Spleen (tissue), 11 donors: ENCODE measurements around the gene CFB. TPM values are rescaled to one million over a fixed set of nuclear protein-coding genes. Genes with fewer than 3 reads are reported as not detected.

Experiments
- DNase-seq: peaks from one replicate; pipeline ENCODE4 v3.0.0-alpha.2; 2020
- H3K27ac ChIP-seq, 8 donors: fragments of 200-600 bp; sonication (generic) in 7 of 8; 1 replicate in 4 of 8; 2 replicates in 4 of 8; pipeline versions ENCODE4 v1.5.0 to v1.8.0; 2016 to 2021; ENCODE audit warnings: inconsistent platforms in 4 of 8, mild to moderate bottlenecking in 4 of 8, moderate library complexity in 1 of 8
- H3K27me3 ChIP-seq, 7 donors: fragments of 200-600 bp; sonication (generic) in 6 of 7; replicated peaks in 1 of 7; 1 replicate in 4 of 7; 2 replicates in 3 of 7; pipeline versions ENCODE4 v1.5.0 to v1.8.0; 2016 to 2021; ENCODE audit warnings: inconsistent platforms in 3 of 7, mild to moderate bottlenecking in 1 of 7
- H3K36me3 ChIP-seq, 6 donors: fragments of 200-600 bp; sonication (generic) in 5 of 6; 1 replicate in 4 of 6; 2 replicates in 2 of 6; pipeline versions ENCODE4 v1.5.0 to v1.8.0; 2016 to 2021; ENCODE audit warnings: inconsistent platforms in 2 of 6
- H3K4me1 ChIP-seq, 6 donors: fragments of 200-600 bp; sonication (generic) in 5 of 6; 1 replicate in 3 of 6; 2 replicates in 3 of 6; pipeline versions ENCODE4 v1.5.0 to v1.8.0; 2016 to 2021; ENCODE audit warnings: inconsistent platforms in 3 of 6
- H3K4me3 ChIP-seq, 8 donors: fragments of 200-600 bp; sonication (generic) in 7 of 8; 1 replicate in 4 of 8; 2 replicates in 4 of 8; pipeline versions ENCODE4 v1.5.0 to v1.8.0; 2016 to 2021; ENCODE audit warnings: inconsistent platforms in 4 of 8, mild to moderate bottlenecking in 4 of 8, moderate library complexity in 2 of 8
- H3K9me3 ChIP-seq, 8 donors: fragments of 200-600 bp; sonication (generic) in 7 of 8; 1 replicate in 4 of 8; 2 replicates in 4 of 8; pipeline versions ENCODE4 v1.5.0 to v1.8.0; 2016 to 2021; ENCODE audit warnings: inconsistent platforms in 4 of 8
- CTCF ChIP-seq, 11 experiments: fragments of 200-600 bp in 7 of 11; fragments of 450-650 bp in 4 of 11; sonication (generic) in 4 of 11; IDR thresholded peaks in 8 of 11; conservative IDR thresholded peaks in 3 of 11; 1 replicate in 7 of 11; 2 replicates in 4 of 11; pipeline versions ENCODE4 v1.4.0 to v1.8.0; 2016 to 2021; ENCODE audit warnings: antibody characterized with exemption in 11 of 11, inconsistent platforms in 4 of 11, mild to moderate bottlenecking in 1 of 11
- POLR2A ChIP-seq, 3 donors: fragments of 450-650 bp; IDR thresholded peaks; one replicate each; pipeline ENCODE4 v1.5.1; 2017; ENCODE audit warnings: antibody characterized with exemption in 3 of 3, mild to moderate bottlenecking in 1 of 3
- POLR2AphosphoS5 ChIP-seq, 3 donors: sonication (generic); formaldehyde crosslinking; IDR thresholded peaks; one replicate each; pipeline ENCODE4 v1.5.1; 2017; ENCODE audit warnings: antibody characterized with exemption in 3 of 3
- WGBS, 5 donors: extraction: QIAGEN DNeasy Blood & Tissue Kit in 3 of 5; methylation state at CpG; one replicate each; pipeline versions ENCODE4 v1.1.5 to v1.1.7; 2013 to 2018; 5-methylcytosine and 5-hydroxymethylcytosine counted together
- intact Hi-C: fragments of 100-400 bp; cut with DNase I; formaldehyde crosslinking; loops from one replicate; pipeline ENCODE4 v1.15.0; 2023; ENCODE audit warnings: low total_unique reads
- polyA plus RNA-seq, 3 donors: library from polyadenylated mRNA; stranded (reverse); fragments of 200-250 nt; gene quantifications; one replicate each; pipeline ENCODE4 v1.2.1, GENCODE V29; 2013
- total RNA-seq, 7 donors: library from RNA; depleted of rRNA in 3 of 7; stranded (reverse); fragments of >200 nt in 3 of 7; fragmentation: NEBNext Ultra II Directional in 4 of 7; extraction: Animal tissue kit (Norgen Biotek cat#: 25700) in 4 of 7; gene quantifications; one replicate each; pipeline versions ENCODE4 v1.1.0 to v1.2.1, GENCODE V29; 2016 to 2021
- donor health status: healthy with polysubstance abuse.
- donor health status: DM: no; HTN: no; CAD: no; lungs with moderate emphysema.
- donor health status: DM: no; HTN: no; CAD: no.
- donor health status: Bipolar disorder and iron deficiency.
- donor health status: healthy.
- donor health status: DM: no; HTN: no; CAD: no.
- donor health status: DM: yes; HTN: yes; CAD: no.

The CFB gene
- total and polyA plus RNA-seq, 10 donors = 5.4 to 35.8 (median 22.6) TPM

GRCh38 chr6:31954511-31954910, 8.6 kb downstream of the CFB start:
- H3K4me3 ChIP-seq = no peak overlapping the region
- intact Hi-C loops = no loop called here
- no peaks in the 10 kb centered on the region for H3K9me3 ChIP-seq
- 97 to 98% (median 98%) methylated on average over 28 of the region's 28 CpGs for WGBS, 5 donors
- H3K4me1 ChIP-seq = peaks cover 13 to 32% (median 17%) of the 10 kb centered on the region in 6 donors
- no peak overlapping the region for H3K27ac ChIP-seq
- TF ChIP-seq CTCF (IDR thresholded peaks at IDR 0.05 in 8 of 11, conservative IDR thresholded peaks at IDR 0.05 in 3 of 11) (no peak), POLR2AphosphoS5 (IDR thresholded peaks at IDR 0.05) (peak in 1 of 3 donors; percentile 36)
- no peaks in the 10 kb centered on the region for H3K27me3 ChIP-seq
- DNase-seq = no peak
- peaks cover 4 to 78% (median 63%) of the 10 kb centered on the region in 6 donors for H3K36me3 ChIP-seq

- no peaks in the 10 kb centered on the region for H3K9me3 ChIP-seq
- intact Hi-C loops = no loop called here
- H3K4me3 ChIP-seq = no peak overlapping the region
- H3K4me1 ChIP-seq = peaks cover 19 to 54% (median 28%) of the 10 kb centered on the region in 6 donors
- no peak for DNase-seq
- 63 to 100% (median 95%) methylated on average over 3 of the region's 3 CpGs for WGBS, 5 donors
- H3K36me3 ChIP-seq = peaks cover 4 to 77% (median 68%) of the 10 kb centered on the region in 6 donors
- TF ChIP-seq POLR2A (IDR thresholded peaks at IDR 0.05) (no peak), CTCF (IDR thresholded peaks at IDR 0.05 in 8 of 11, conservative IDR thresholded peaks at IDR 0.05 in 3 of 11) (no peak), POLR2AphosphoS5 (IDR thresholded peaks at IDR 0.05) (no peak)
- no peaks in the 10 kb centered on the region for H3K27me3 ChIP-seq
- no peak overlapping the region for H3K27ac ChIP-seq
Measured at GRCh38 chr6:31956796-31957195, 10.9 kb downstream of the CFB start.

DNA sequence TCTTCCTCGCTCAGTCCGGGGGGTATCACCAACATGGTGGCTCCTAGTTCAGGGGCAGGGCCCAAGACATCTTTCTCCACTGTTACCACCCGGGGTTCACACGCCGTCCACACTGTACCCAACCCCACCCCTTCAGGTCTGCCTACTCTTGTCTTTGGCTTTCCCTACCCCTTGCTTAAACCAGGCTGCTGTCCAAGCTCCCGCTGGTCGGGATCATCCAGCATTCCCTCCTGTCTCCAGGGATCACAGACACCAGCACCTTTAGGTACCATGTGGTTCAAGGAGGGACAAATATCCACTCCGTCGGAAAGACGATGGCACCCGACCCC, 12.5 kb downstream of the CFB start:
- peak overlapping the region; percentile 84 to 96 (median 90) for H3K27ac ChIP-seq
- H3K36me3 ChIP-seq = peaks cover 4 to 77% (median 70%) of the 10 kb centered on the region in 6 donors
- H3K9me3 ChIP-seq = no peaks in the 10 kb centered on the region
- no peaks in the 10 kb centered on the region for H3K27me3 ChIP-seq
- TF ChIP-seq CTCF (IDR thresholded peaks at IDR 0.05 in 8 of 11, conservative IDR thresholded peaks at IDR 0.05 in 3 of 11) = no peak
- peaks cover 19 to 46% (median 28%) of the 10 kb centered on the region in 6 donors for H3K4me1 ChIP-seq
- intact Hi-C loops = no loop called here
- DNase-seq = no peak
- H3K4me3 ChIP-seq = peak overlapping the region; percentile 74 to 98 (median 84)
- 10 to 14% (median 10%) methylated on average over 11 of the region's 11 CpGs for WGBS, 5 donors

DNA sequence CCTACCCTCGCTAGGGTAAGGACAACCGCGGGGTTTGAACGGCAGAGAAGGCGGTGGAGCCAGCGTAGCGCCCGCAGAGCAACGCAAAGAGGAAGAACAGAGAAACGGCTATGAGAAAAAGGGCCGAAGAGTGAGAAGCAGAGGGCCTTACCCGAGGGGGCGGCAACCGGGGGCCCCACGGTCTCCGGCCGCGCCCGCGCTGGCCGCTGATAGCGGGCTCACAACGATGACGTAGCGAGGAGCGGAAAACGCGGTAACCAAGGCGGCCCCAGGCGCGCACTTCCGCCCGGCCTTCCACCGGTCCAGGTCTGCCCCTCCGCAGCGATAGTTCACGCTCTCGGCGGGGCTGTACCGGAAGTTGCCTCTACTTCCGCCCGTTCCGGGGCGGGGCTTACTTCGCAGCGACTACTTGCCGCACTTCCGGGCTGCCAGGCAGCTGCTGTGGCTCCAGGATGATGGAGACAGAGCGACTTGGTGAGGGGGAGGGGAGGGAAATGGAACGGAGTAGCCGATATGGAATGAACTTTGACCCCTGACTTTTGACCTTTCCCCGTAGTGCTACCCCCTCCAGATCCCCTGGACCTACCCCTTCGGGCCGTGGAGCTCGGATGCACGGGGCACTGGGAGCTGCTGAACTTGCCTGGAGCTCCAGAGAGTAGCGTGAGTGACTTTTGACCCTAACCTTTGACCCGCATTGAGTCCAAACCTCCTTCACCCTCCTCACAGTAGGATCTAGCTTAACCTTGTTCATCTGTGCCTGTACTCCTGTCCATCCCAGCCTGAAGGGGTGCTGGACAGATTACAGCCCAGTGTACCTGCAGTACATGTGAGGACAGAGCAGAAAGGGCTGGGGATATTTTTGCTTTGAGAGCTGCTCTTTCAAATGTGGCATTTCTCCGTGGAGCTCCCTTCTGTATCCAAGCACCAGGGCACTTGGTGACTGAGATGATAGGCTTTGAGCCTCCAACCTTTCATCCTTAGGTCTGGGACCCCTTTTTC, 13.1 kb downstream of the CFB start, which contains the start of the genes NELFE and SKIC2:
Gene NELFE, minus strand, starts transcription at position 231 of the 999 bp plus-strand sequence. CDS start 525 bp downstream, outside the sequence.
Gene SKIC2, plus strand, starts transcription at position 435 of the 999 bp plus-strand sequence. Its CDS starts 18 bp downstream, at position 453.
- 0 to 1% (median 1%) methylated on average over 47 to 59 of the region's 59 CpGs for WGBS, 5 donors
- Histone ChIP-seq H3K27ac (peak within 1 kb of the TSS; percentile 84 to 96 (median 90)), H3K36me3 (peaks cover 7 to 77% (median 70%) of the 10 kb centered on the region in 6 donors), H3K4me3 (peak within 1 kb of the TSS; percentile 74 to 98 (median 84)), H3K4me1 (peaks cover 19 to 46% (median 28%) of the 10 kb centered on the region in 6 donors), H3K27me3 (no peaks in the 10 kb centered on the region), H3K9me3 (no peaks in the 10 kb centered on the region)
- intact Hi-C loops = no loop called here
- peak; percentile 99 for DNase-seq
- TF ChIP-seq CTCF (IDR thresholded peaks at IDR 0.05 in 8 of 11, conservative IDR thresholded peaks at IDR 0.05 in 3 of 11) (peak in 3 of 11 experiments; percentile 10 to 33 (median 33)), POLR2AphosphoS5 (IDR thresholded peaks at IDR 0.05) (peak; percentile 95 to 98 (median 97)), POLR2A (IDR thresholded peaks at IDR 0.05) (peak in 2 of 3 donors; percentile 37 to 91)
